Cardiac fibroblast (primary cell): ENCODE data around the gene OR6C76.
A peak's percentile ranks its signal among the peaks of the same experiment; 100 is the strongest.
"Not testable (repeated sequence)": the region's sequence is repeated elsewhere in the genome, so short reads cannot be mapped to it uniquely, and the experiment has no call there.

Source experiments
- DNase-seq, 2 donors: peaks; one replicate each; pipeline versions ENCODE4 v3.0.0 to v3.0.0-alpha.2; 2010; ENCODE audit warnings: low read depth in 2 of 2
- H3K4me3 ChIP-seq, 2 donors: replicated peaks in 1 of 2; 1 replicate in 1 of 2; 2 replicates in 1 of 2; pipeline ENCODE4 v1.5.1; 2011; ENCODE audit warnings: low read depth in 2 of 2, low read length in 2 of 2, mild to moderate bottlenecking in 2 of 2, moderate library complexity in 1 of 2
- CTCF ChIP-seq: IDR thresholded peaks from one replicate; pipeline ENCODE4 v1.5.1; 2011; ENCODE audit warnings: low read depth, mild to moderate bottlenecking, low read length, inconsistent platforms

The OR6C76 gene

GRCh38 chr12:55425954-55426353 is at the start of gene OR6C76:
OR6C76 (plus strand) TSS chr12:55426254; CDS start chr12:55426254, 0 bp downstream.
- no peak within 1 kb of the TSS for H3K4me3 ChIP-seq
- no peak for DNase-seq
- no peak for TF ChIP-seq CTCF

- no peak for TF ChIP-seq CTCF
- no peak for DNase-seq
- no peak overlapping the region for H3K4me3 ChIP-seq
Measured at GRCh38 chr12:55385891-55386290, 40.2 kb upstream of the OR6C76 start.

- no peak for TF ChIP-seq CTCF
- DNase-seq, result no peak
- no peak overlapping the region for H3K4me3 ChIP-seq
Measured at GRCh38 chr12:55392032-55392795, 33.8 kb upstream of the OR6C76 start.

GRCh38 chr12:55396326-55396725 is 29.7 kb upstream of the OR6C76 start:
- DNase-seq, result no peak
- no peak for TF ChIP-seq CTCF
- H3K4me3 ChIP-seq, result no peak overlapping the region

GRCh38 chr12:55400229-55400628 is 25.8 kb upstream of the OR6C76 start, which contains the start of gene OR6C65:
OR6C65 (plus strand) TSS chr12:55400529; CDS start chr12:55400529, 0 bp downstream.
- TF ChIP-seq CTCF, result no peak

GRCh38 chr12:55407866-55408265 is 18.2 kb upstream of the OR6C76 start:
- no peak overlapping the region for H3K4me3 ChIP-seq
- no peak for TF ChIP-seq CTCF
- DNase-seq, result peak in 1 of 2 donors; percentile 1

More at GRCh38 chr12:55400229-55400628, 25.8 kb upstream of the OR6C76 start, which contains the start of gene OR6C65:
- H3K4me3 ChIP-seq, result no peak within 1 kb of the TSS
- no peak for DNase-seq

- not testable (repeated sequence) for H3K4me3 ChIP-seq, DNase-seq
Measured at GRCh38 chr12:55409133-55409532, 16.9 kb upstream of the OR6C76 start.

GRCh38 chr12:55412138-55412537 is 13.9 kb upstream of the OR6C76 start:
- DNase-seq, H3K4me3 ChIP-seq: not testable (repeated sequence)

GRCh38 chr12:55413498-55414388 is 12.3 kb upstream of the OR6C76 start:
- H3K4me3 ChIP-seq, DNase-seq: not testable (repeated sequence)

- DNase-seq, H3K4me3 ChIP-seq: not testable (repeated sequence)
Measured at GRCh38 chr12:55414396-55414823, 11.6 kb upstream of the OR6C76 start.
